NCI-H2227 treated with DMSO at 0.1 percent for 48 hours (cell line): ENCODE results near the gene KPNA4.
A peak's percentile ranks its signal among the peaks of the same experiment; 100 is the strongest.
"Not testable (repeated sequence)": the region's sequence is repeated elsewhere in the genome, so short reads cannot be mapped to it uniquely, and the experiment has no call there.

ENCODE experiments used
- DNase-seq: peaks from one replicate; lab custom pipeline; 2025; lab: John Stamatoyannopoulos, UW

KPNA4 gene, protein sequence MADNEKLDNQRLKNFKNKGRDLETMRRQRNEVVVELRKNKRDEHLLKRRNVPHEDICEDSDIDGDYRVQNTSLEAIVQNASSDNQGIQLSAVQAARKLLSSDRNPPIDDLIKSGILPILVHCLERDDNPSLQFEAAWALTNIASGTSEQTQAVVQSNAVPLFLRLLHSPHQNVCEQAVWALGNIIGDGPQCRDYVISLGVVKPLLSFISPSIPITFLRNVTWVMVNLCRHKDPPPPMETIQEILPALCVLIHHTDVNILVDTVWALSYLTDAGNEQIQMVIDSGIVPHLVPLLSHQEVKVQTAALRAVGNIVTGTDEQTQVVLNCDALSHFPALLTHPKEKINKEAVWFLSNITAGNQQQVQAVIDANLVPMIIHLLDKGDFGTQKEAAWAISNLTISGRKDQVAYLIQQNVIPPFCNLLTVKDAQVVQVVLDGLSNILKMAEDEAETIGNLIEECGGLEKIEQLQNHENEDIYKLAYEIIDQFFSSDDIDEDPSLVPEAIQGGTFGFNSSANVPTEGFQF

DNA sequence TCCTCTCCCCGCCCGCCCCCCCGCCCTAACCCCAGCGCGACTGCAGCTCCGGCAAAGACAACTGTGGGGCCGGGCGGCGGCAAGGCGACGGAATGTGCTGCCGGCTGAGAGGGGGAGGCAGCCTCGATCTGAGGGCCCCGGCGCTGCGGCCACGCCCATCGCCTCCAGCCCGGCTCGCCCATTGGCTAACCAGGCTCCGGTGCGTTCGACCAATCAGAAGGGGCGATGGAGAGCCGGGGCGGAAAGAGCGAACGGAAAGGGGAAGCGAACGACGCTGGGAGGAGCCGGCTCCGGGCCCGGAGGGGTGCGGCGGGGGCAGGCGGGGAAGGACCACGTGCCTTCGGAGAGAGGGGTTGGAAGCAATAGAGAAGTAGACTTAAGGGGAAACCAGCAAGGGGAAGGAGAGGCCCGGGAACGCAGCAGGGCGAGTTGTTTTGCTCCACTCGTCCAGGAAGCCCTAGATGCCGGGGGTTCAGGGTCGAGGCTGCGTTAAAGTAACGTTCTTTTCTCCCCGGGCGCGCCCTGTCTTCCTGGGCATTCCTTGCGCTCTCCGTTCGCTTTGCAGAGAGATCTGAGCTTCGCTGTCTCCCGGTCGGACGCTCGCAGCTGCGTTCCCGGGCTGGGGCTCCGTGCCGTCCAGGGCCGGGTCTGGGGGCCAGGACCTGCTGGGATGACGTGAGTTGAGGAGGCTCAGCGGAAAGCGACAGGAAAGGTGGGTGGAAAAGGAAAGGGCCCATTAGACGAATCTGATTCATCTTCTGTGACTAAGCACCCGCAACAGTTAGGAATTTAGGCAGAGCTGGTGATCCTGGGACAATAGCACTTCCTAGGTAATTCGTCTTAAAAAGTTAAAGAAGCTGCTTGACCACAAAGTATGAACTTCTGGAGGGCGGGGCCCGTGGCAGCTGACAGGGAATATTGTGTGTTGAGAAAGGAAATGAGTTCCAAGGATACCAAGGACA is at the start of gene KPNA4:
TSS of gene KPNA4 (minus strand) at position 130 of the 962 bp plus-strand sequence. CDS start 289 bp downstream, outside the sequence.
- peak; percentile 88 for DNase-seq

DNA sequence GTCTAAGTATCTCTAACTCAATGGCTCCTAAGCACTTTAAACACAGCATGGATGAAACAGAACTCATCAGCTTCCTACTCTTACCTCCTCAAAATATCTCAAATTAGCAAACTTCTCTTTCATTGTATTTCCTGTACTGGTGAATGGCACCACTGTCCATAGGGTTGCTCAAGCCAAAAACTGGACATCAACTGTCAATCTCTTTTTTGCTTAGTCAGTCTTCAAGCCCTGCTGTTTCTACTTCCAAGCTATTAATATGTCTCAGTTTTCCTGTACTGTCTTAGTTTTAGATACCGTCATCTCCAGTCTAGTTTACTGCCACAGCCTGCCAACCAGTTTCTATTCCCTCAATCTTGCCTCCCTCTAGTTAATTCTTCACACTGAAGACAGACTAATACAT is 48.3 kb upstream of the KPNA4 start:
- DNase-seq, result no peak

DNA sequence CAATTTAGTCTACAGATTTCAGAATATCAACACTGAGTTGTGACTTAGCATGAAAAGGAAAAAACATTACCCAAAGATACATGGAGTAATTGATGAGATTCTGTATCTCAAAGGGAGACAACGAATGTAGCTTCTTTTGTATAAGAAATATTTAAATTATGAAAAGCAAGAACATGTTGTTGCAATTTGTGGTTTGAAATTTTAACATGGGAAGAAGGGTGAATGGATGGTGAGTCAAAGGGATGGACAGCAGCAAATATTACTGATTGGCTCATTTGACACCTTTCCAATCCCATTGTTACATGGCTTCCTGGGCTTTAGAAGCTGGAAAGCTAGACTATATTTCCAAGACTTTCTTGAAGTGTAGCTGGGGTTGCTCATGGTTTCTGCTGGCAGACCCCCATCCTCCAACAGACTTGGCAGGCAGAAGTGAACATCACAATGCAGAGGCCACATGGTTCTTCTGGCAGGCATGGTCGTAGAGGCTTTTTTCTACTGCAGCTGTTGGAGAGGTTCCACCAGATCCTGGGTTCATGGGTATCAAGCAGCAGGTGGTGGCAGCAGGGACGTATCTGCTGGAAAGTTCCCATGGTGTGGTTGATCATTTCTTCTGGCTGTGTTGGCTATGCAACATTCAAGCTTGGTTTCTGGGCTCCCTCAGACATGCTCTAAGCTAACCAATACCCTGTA is 47.2 kb upstream of the KPNA4 start:
- no peak for DNase-seq

DNA sequence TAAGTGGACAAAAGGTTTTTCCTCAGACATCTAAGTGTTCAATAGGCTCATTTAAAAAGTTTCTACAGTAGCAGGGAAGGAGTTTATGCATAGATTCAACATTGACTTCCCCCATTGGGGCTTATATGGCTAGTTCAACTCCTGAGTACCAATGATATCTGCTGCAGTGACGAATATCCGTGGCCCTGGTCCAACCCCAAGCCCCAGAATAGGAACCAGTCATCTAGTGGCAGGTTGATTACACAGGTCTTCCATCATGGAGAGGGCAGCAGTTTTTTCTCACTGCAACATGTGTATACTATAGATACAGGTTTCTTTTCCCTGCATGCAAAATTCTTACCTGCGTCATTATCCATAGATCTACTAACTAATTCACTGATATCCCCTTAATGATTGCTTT is 45.8 kb upstream of the KPNA4 start:
- no peak for DNase-seq

DNA sequence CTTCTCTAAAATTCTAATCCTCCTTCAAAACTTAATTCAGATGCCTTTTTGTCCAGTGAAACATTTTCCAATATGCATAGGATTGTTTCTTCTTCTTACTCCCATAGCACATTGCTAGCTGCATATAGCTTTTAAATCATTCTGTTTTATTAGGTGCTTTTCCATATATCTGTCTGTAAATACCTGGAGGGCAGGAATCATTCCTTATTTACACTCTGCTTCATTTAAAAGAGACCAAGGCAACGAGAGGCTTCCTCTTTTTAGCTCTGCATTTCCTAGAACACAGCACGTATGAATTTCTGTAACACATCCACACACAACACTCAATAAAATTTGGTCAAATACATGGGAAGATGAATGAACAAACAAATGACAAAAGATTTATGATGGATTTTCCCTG is 43.5 kb upstream of the KPNA4 start:
- DNase-seq, result no peak

DNA sequence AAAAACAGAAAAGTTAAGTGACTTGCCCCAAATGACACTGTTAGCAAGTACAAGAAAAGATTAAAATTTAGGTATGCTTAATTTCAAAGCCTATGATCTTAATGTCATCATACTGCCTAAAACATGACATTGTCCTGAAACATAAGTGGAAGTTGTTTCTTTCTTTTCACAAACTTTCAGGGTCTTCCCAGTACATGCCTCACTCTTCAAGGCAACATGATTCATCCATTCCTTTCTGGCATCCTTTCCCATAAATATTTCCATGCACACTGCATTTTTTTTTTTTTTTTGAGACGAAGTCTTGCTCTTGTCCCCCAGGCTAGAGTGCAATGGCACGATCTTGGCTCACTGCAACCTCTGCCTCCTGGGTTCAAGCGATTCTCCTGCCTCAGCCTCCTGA is 42.5 kb upstream of the KPNA4 start:
- DNase-seq, result no peak

DNA sequence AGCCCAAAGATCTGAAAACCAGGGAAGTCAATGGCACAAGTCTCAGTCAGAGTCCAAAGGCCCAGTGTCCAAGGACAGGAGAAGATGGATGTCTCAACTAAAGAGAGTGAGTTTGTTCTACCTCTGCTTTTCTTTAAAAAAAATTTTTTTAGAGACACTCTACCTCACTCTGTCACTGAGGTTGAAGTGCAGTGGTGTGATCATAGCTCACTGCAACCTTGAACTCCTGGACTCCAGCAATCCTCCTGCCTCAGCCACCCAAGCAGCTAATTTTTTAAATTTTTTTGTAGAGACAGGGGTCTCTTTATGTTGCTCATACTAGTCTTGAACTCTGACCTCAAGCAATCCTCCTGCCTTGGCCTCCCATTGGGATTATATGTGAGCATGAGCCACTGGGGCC is 39.9 kb upstream of the KPNA4 start:
- DNase-seq, result no peak

DNA sequence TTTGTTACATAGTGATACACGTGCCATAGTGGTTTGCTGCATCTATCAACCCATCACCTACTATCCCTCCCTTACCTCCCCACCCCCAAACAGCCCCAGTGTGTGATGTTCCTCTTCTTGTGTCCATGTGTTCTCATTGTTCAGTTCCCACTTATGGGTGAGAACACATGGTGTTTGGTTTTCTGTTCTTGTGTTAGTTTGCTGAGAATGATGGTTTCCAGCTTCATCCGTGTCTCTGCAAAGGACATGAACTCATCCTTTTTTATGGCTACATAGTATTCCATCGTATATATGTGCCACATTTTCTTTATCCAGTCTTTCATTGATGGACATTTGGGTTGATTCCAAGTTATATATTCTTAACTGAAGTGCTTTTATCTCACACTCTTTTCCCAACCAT is 38.5 kb upstream of the KPNA4 start:
- not testable (repeated sequence) for DNase-seq

DNA sequence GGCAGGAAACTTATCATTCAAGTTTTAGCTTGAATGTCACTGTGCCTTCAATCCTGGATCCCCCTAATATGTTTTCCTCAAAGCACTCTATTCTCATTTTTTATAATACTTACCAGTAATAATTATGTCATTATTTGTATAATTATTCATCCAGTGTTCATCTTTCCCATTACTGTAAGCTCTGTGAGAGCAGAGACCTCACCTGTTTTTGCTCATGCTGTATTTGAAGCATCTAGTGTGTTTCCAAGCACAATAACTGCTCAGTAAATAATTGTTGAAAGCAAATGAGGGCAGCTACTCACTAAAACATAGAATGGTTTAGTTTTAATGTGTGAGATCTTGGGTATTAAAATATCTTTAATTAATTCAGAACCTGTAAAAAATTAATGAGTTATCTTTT is 36.9 kb upstream of the KPNA4 start:
- no peak for DNase-seq

DNA sequence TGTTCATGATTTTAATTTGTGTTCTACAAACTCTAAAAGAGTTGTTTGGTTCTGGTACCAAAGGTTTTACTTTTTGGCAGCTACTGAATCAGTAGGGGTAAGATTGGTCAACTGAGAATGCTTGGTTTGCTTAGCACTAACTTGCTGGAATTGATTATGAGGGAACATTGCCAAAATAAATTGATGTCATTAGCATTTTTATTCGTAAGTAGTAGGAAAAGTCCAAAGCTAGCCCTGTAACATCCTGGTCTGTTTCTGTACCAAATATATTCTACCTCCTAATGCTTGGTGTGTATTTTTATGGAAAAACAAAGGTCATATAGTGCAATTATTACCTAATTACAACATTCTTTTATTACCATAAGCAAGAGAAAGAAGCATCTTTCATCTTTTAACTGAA is 35.9 kb upstream of the KPNA4 start:
- DNase-seq, result no peak

DNA sequence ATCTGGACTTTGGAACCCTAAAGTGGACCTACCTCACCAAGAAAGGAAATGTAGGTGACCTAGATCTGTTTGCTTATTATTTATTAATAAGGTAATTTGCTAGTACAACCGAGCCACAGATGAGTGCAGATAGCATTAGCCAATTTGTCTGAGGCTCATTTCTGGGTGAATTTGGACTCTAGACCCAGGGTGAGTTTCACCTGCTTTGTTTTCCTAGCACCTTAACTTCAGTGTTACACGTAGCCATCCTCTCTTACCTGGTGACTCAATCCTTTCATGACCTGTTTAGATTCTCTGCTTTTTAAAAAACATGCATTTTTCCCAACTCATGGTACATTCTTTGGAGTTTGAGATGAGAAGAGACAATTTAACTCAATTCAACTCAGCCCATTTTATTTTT is 33.5 kb upstream of the KPNA4 start:
- no peak for DNase-seq

DNA sequence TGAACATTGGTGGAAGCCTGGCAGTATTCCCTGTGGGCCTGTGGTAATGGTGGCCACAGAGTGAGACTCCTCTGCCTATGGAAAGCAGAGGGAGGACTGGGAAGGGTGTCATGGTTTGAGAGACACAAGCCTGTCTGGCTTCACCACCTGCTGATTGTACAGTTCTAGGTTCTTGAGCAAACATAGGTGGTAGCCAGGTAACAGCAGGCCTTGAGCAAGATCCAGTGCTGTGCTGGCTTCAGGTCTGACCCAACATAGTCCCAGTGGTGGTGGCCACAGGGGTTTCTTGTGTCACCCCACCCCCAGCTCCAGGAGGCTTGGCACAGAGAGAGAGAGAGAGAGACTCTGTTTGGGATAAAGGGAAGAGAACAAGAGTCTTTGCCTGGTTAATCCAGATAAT is 22.7 kb upstream of the KPNA4 start:
- DNase-seq, result no peak

DNA sequence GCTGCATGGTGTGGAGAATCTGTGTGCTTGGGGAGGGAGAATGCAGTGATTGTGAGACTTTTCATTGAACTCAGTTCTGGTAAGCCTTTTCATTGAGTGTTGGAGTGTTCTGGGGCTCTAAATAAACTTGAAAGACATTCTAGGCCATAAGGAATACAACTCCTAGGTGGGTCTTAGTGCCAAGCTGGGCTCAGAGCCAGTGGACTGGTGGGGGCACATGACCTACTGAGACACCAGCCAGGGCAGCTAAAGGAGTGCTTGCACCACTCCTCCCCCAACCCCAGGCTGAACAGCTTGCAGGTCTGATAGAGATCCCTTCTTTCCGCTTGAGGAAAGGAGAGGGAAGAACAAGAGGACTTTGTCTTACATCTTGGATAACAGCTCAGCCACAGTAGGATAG is 21.7 kb upstream of the KPNA4 start:
- no peak for DNase-seq

DNA sequence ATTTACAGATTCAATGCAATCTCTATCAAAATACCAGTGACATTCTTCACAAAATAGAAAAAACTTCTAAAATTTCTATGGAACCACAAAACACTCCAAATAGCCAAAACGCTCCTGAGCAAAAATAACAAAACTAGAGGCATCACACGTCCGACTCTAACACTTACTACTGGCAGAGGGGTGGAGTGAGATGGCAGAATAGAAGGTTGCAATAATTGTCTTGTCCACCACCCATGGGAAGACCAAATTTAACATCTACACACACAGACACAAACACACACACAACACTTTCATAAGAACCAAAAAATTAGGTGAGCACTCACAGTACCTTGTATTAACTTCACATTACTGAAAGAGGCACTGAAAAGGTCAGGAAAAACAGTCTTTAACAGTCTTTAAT is 21.3 kb upstream of the KPNA4 start:
- DNase-seq, result no peak

DNA sequence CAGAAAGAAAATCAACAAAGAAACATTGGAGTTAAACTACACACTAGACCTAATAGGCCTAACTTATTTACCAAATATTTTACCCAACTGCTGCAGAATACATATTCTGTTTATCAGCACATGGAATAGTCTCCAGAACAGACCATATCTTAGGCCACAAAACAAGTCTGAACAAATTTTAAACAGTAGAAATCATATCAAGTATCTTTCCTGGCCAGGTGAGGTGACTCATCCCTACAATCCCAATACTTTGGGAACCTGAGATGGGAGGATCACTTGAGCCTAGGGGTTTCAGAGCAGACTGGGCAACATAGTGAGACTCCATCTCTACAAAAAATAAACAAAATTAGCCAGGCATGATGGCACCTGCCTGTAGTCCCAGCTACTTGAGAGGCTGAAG is 18.1 kb upstream of the KPNA4 start:
- DNase-seq, result no peak

DNA sequence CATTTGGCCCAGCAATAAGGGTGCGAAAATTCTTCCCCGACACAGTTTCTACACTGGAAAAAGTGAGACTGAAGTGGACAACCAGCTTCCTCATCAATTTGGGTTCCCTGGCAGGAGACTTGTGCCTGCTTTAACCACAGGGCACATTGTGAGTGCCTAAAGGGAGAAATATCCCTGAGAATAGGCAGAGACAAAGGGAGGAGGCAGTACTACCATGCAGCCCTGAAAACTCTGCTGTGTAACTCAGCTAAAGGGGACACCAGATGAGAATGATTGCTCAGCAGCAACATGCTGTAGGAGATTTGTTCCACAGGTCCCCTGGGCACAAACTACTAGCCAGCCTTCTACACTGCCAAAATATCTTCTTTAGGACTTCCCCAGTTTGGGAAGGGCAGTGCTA is 15.6 kb upstream of the KPNA4 start:
- no peak for DNase-seq

DNA sequence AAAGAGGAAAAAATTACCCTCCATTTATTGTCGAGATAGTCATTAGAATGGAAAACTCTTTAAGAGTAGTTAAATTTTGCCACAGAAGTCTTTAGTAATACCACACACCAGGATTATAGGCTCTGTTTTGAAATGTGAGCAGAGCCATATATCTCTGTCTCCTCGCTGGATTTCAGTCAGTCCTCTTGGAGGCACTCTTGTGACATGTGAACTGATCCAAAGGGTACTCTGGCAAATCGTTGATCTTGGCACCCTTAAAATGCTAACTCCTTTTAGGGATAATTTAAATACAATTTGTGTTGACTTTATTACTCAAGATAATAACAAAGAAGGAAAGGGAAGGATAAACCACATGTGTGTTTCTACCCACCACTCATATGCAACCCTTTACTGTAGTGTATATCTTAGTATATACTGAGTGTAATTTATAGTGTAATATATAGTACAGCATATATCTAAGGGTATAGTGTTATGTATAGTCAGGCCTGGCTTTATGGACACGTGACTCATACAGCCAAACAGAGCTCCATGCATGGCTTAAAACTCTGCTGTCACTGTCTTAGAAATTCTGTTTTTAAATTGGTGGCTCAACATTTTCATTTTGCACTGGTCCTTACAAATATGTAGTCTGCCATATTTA is 12.3 kb upstream of the KPNA4 start:
- no peak for DNase-seq

DNA sequence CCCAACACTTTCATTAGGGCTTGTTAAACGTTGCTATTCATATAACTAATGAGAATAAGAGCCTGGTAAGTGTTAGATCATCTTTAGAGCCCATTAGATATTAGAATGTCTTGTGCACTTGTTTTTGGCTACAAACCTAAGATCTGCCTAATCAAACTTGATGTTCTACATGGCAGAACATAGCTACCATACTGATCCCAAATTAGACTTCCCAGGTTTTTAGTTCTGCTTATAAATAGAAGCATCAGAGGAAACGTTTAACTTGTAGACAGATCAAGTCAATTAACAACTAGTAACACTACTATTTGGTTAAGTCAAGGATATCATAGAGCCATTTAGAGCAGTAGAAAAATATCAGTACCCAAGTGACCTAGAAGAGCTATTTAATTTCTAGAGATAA is 11.7 kb upstream of the KPNA4 start:
- DNase-seq, result no peak

DNA sequence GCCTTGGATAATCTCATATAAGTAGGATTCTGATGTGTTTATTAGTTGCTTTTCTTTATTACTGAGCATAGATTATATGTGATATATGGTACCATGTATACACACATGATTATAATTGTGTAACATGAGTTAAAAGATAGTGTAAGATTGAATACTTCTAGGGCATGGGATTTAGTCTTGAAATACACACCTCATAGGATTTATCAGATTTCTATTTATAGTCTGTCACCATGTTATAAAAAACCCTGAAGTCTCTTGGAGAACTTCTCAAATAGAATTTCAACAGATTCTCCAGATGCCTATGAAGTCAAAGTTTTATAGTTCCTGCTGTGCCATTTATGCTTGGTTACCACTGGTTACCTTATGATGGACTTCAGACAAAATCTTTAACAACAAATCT is 11.2 kb upstream of the KPNA4 start:
- DNase-seq, result no peak

DNA sequence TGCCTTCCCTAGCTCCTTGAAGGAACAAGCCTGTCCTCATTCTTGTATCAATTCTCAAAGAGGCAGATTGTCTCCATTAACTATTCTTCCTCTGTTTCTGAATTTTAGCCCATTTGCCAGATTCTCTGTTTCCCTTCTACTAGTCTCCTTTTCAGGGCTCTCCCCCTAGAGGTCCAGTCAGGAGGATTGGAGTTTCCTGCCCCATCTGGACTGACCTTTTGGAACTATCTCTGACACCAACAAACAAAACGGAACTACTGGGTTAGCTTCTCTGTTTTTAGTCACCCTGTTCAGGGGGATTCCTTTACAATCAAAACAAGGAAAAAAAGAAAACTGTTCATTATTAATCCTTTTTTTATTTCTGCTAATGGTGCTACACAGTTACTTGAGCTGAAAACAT is 10.2 kb upstream of the KPNA4 start:
- DNase-seq, result no peak

DNA sequence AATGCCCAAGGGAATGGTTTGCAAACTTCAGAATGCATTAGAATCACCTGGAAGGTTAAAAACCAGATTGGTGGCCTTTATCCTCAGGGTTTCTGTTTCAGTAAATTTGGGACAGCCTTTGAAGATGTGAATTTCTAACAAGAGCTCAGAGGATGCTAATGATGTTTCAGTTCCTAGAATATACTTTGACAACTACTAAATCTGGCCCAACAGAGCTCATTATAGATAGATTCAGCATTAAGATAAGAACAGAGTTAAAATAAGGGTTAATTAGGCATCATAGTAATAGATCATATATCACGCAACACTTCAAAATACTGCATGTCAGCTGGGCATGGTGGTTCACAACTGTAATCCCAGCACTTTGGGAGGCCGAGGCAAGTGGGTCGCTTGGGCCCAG is 9.3 kb upstream of the KPNA4 start:
- DNase-seq, result no peak
